ENCODE measurements around the gene BRMS1L. TPM values are rescaled to one million over a fixed set of nuclear protein-coding genes. Genes with fewer than 3 reads are reported as not detected.
A peak's percentile ranks its signal among the peaks of the same experiment; 100 is the strongest.

BRMS1L gene
- total and polyA plus RNA-seq, 10 of the 15 experiments (the other 5 are each of a cell fraction or from before 2014, with no cell fraction given): 5.3 to 26.7 (median 8.3) TPM

- TF ChIP-seq, protein P1, sequence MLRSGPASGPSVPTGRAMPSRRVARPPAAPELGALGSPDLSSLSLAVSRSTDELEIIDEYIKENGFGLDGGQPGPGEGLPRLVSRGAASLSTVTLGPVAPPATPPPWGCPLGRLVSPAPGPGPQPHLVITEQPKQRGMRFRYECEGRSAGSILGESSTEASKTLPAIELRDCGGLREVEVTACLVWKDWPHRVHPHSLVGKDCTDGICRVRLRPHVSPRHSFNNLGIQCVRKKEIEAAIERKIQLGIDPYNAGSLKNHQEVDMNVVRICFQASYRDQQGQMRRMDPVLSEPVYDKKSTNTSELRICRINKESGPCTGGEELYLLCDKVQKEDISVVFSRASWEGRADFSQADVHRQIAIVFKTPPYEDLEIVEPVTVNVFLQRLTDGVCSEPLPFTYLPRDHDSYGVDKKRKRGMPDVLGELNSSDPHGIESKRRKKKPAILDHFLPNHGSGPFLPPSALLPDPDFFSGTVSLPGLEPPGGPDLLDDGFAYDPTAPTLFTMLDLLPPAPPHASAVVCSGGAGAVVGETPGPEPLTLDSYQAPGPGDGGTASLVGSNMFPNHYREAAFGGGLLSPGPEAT (IDR thresholded peaks at IDR 0.05; ENCODE audit: low read depth): peak; percentile 40; the same call in 1 of the 2 replicates
- TF ChIP-seq NRF1 (conservative IDR thresholded peaks at IDR 0.05; ENCODE audit: low read depth, low read length) (no peak), RAD21 (IDR thresholded peaks at IDR 0.05; ENCODE audit: insufficient read depth, low read depth, low read length) (no peak), ZNF592 (IDR thresholded peaks at IDR 0.05) (no peak), RBBP5 (conservative IDR thresholded peaks at IDR 0.05) (no peak), EED (IDR thresholded peaks at IDR 0.05; ENCODE audit: low read depth) (peak; percentile 56), RB1 (IDR thresholded peaks at IDR 0.05; ENCODE audit: borderline replicate concordance) (peak; percentile 18; the same call in 1 of the 2 replicates), IKZF2 (IDR thresholded peaks at IDR 0.05) (peak; percentile 59 to 62; a peak in 2 of 4 replicates), TARDBP (IDR thresholded peaks at IDR 0.05; ENCODE audit: borderline replicate concordance) (peak; percentile 49; the same call in 1 of the 2 replicates), PAX8 (IDR thresholded peaks at IDR 0.05) (no peak), RAD51 (IDR thresholded peaks at IDR 0.05) (no peak), MEF2B (IDR thresholded peaks at IDR 0.05; ENCODE audit: partially characterized antibody, poor library complexity, severe bottlenecking) (peak; percentile 82), NR2C2 (IDR thresholded peaks at IDR 0.05; ENCODE audit: borderline replicate concordance, control insufficient read depth, insufficient read length, low read depth) (no peak), CREB1 (IDR thresholded peaks at IDR 0.05; ENCODE audit: low read depth) (peak; percentile 98), KAT2A (conservative IDR thresholded peaks at IDR 0.05; ENCODE audit: control insufficient read depth, low read depth, low read length) (no peak), CREM (IDR thresholded peaks at IDR 0.05; ENCODE audit: low read depth) (peak; percentile 97), JUNB (IDR thresholded peaks at IDR 0.05) (no peak), CEBPZ (IDR thresholded peaks at IDR 0.05; ENCODE audit: low read depth, low read length) (no peak)
- TF ChIP-seq, protein P2, sequence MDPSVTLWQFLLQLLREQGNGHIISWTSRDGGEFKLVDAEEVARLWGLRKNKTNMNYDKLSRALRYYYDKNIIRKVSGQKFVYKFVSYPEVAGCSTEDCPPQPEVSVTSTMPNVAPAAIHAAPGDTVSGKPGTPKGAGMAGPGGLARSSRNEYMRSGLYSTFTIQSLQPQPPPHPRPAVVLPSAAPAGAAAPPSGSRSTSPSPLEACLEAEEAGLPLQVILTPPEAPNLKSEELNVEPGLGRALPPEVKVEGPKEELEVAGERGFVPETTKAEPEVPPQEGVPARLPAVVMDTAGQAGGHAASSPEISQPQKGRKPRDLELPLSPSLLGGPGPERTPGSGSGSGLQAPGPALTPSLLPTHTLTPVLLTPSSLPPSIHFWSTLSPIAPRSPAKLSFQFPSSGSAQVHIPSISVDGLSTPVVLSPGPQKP (IDR thresholded peaks at IDR 0.05; ENCODE audit: low read depth, low read length): no peak
These were observed at the start of gene BRMS1L (continued) for GRCh38 chr14:35826218-35826951.
